ENCODE measurements around the gene SMARCA5.

DNA sequence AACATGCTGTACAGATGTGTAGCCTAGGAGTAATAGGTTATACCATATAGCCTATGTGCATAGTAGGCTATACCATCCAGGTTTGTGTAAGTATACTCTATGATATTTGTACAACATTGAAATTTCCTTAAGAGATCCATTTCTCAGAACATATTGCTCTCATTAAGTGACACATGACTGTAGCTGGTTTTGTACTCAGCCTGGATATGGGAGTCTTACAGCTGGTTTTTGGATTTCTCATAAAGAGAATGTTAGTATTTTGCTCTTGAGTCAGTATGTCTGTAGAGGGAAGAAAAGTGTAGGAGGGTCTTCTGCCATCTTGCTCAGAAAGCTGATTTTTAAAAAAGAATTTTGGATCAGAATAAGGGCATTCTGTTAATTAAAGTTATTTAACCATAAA lies 85.3 kb downstream of the SMARCA5 start:
- TF ChIP-seq, protein P1, sequence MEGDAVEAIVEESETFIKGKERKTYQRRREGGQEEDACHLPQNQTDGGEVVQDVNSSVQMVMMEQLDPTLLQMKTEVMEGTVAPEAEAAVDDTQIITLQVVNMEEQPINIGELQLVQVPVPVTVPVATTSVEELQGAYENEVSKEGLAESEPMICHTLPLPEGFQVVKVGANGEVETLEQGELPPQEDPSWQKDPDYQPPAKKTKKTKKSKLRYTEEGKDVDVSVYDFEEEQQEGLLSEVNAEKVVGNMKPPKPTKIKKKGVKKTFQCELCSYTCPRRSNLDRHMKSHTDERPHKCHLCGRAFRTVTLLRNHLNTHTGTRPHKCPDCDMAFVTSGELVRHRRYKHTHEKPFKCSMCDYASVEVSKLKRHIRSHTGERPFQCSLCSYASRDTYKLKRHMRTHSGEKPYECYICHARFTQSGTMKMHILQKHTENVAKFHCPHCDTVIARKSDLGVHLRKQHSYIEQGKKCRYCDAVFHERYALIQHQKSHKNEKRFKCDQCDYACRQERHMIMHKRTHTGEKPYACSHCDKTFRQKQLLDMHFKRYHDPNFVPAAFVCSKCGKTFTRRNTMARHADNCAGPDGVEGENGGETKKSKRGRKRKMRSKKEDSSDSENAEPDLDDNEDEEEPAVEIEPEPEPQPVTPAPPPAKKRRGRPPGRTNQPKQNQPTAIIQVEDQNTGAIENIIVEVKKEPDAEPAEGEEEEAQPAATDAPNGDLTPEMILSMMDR (conservative IDR thresholded peaks at IDR 0.05 in 1 of 2, IDR thresholded peaks at IDR 0.05 in 1 of 2; ENCODE audit: extremely low read depth in 1 of 2, insufficient read depth in 1 of 2, low read depth in 1 of 2, low read length in 2 of 2), result no peak
- TF ChIP-seq EZH2 (IDR thresholded peaks at IDR 0.05; ENCODE audit: borderline replicate concordance, low read length), result no peak
